ENCODE measurements around the gene BTBD9. TPM values are rescaled to one million over a fixed set of nuclear protein-coding genes. Genes with fewer than 3 reads are reported as not detected.
"Not testable (repeated sequence)": the region's sequence is repeated elsewhere in the genome, so short reads cannot be mapped to it uniquely, and the experiment has no call there.

The BTBD9 gene
- total RNA-seq, 2 experiments from 2014 or later = 8.2 to 12.2 TPM

- Mint-ChIP-seq H3K36me3 (ENCODE audit: low read depth) (no peaks in the 10 kb centered on the region), H3K4me3 (no peak overlapping the region), H3K4me1 (peaks cover 3% of the 10 kb centered on the region), H3K27ac (no peak overlapping the region), H3K27me3 (no peaks in the 10 kb centered on the region), H3K9me3 (ENCODE audit: low read depth) (no peaks in the 10 kb centered on the region)
- ATAC-seq (no peak), DNase-seq (no peak)
- intact Hi-C loops (cut with DNase I, micrococcal nuclease) = no loop called here
- ChIA-PET POLR2A (no interaction called here), CTCF (no interaction called here)
These were observed 289.5 kb downstream of the BTBD9 start for GRCh38 chr6:38350220-38350619.

DNA sequence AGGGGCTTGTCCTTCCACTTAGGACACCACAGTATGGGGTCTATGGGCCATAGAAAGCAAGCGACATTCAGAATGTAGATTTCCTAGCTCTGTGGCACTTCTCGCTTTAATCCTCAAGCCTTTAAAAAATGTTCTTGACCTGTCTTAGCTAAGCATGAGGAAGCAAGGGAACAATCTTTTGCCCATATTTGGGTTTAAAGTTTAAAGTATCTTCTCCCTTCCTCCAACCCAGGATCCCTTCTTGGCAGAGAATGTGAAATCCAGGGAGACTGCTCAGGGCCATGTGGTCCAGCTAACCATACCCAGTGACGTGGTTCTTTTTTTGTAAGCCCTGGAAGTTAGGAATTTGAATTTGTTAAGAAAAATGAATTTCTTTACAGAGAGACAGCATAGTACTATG lies 289.9 kb downstream of the BTBD9 start:
- CTCF ChIA-PET = no interaction called here

DNA sequence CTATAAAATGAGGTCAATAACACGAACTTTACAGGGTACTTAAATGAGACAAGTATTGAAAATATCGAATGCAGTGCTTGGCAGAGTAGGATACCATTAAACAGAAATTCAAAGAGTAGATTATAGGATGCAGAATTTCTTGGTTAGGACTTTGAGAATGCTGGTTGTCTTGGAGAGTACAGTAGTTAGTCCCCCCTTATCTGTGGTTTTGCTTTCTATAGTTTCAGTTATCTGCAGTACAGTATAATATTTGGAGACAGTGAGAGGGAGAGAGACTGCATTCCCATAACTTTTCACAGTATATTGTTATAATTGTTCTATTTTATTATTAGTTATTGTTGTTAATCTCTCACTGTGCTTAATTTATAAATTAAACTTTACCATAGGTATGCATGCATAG lies 290.5 kb downstream of the BTBD9 start:
- H3K9me3 Mint-ChIP-seq (ENCODE audit: low read depth) = no peaks in the 10 kb centered on the region
- no peaks in the 10 kb centered on the region for H3K27me3 Mint-ChIP-seq
- ATAC-seq = no peak
- no peak overlapping the region for H3K4me3 Mint-ChIP-seq
- CTCF ChIA-PET = no interaction called here
- intact Hi-C loops (cut with DNase I, micrococcal nuclease) = loop anchor here in 1 of 2 experiments (10.0 kb wide), 1 partner anchor 884 kb away; no protein-coding TSS in a partner anchor
- peaks cover 3% of the 10 kb centered on the region for H3K4me1 Mint-ChIP-seq
- H3K36me3 Mint-ChIP-seq (ENCODE audit: low read depth) = no peaks in the 10 kb centered on the region
- no peak overlapping the region for H3K27ac Mint-ChIP-seq
- DNase-seq = no peak
- POLR2A ChIA-PET = no interaction called here

More for the DNA sequence above, 289.9 kb downstream of the BTBD9 start:
- no peak overlapping the region for H3K4me3 Mint-ChIP-seq
- intact Hi-C loops (cut with DNase I, micrococcal nuclease) = loop anchor here in 1 of 2 experiments (10.0 kb wide), 1 partner anchor 885 kb away; no protein-coding TSS in a partner anchor
- no peak for DNase-seq
- ATAC-seq = no peak
- no peaks in the 10 kb centered on the region for H3K27me3 Mint-ChIP-seq
- H3K9me3 Mint-ChIP-seq (ENCODE audit: low read depth) = no peaks in the 10 kb centered on the region
- H3K4me1 Mint-ChIP-seq = peaks cover 3% of the 10 kb centered on the region
- POLR2A ChIA-PET = no interaction called here
- H3K36me3 Mint-ChIP-seq (ENCODE audit: low read depth) = no peaks in the 10 kb centered on the region
- H3K27ac Mint-ChIP-seq = no peak overlapping the region

GRCh38 chr6:38348371-38348770 lies 291.4 kb downstream of the BTBD9 start:
- Mint-ChIP-seq H3K9me3 (ENCODE audit: low read depth) (no peaks in the 10 kb centered on the region), H3K27me3 (no peaks in the 10 kb centered on the region), H3K4me3 (no peak overlapping the region), H3K4me1 (no peaks in the 10 kb centered on the region), H3K27ac (no peak overlapping the region), H3K36me3 (ENCODE audit: low read depth) (no peaks in the 10 kb centered on the region)
- intact Hi-C loops (cut with DNase I, micrococcal nuclease) = loop anchor here in 1 of 2 experiments (10.0 kb wide), 1 partner anchor 884 kb away; no protein-coding TSS in a partner anchor
- CTCF ChIA-PET = no interaction called here
- ATAC-seq (no peak), DNase-seq (no peak)
- POLR2A ChIA-PET = no interaction called here

DNA sequence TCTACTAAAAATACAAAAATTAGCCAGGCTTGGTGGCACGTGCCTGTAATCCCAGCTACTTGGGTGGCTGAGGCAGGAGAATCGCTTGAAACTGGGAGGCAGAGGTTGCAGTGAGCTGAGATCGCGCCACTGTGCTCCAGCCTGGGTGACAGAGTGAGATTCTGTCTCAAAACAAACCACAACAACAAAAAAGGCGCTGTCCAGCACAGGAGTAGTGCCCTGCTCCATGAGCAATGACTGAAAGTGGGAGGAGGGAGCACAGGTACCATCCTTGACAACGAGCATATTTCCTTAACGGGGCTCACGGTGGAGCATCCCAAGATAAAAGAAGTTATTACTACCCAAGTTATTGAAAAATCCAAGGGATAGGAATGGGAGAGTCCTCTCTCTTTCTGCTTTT lies 291.9 kb downstream of the BTBD9 start:
- CTCF ChIA-PET; H3K4me1 Mint-ChIP-seq; H3K27ac Mint-ChIP-seq; H3K27me3 Mint-ChIP-seq; H3K4me3 Mint-ChIP-seq; ATAC-seq; POLR2A ChIA-PET; H3K36me3 Mint-ChIP-seq (ENCODE audit: low read depth); DNase-seq; H3K9me3 Mint-ChIP-seq (ENCODE audit: low read depth): not testable (repeated sequence)
- intact Hi-C loops (cut with DNase I, micrococcal nuclease) = loop anchor here in 1 of 2 experiments (10.0 kb wide), 1 partner anchor 883 kb away; no protein-coding TSS in a partner anchor

DNA sequence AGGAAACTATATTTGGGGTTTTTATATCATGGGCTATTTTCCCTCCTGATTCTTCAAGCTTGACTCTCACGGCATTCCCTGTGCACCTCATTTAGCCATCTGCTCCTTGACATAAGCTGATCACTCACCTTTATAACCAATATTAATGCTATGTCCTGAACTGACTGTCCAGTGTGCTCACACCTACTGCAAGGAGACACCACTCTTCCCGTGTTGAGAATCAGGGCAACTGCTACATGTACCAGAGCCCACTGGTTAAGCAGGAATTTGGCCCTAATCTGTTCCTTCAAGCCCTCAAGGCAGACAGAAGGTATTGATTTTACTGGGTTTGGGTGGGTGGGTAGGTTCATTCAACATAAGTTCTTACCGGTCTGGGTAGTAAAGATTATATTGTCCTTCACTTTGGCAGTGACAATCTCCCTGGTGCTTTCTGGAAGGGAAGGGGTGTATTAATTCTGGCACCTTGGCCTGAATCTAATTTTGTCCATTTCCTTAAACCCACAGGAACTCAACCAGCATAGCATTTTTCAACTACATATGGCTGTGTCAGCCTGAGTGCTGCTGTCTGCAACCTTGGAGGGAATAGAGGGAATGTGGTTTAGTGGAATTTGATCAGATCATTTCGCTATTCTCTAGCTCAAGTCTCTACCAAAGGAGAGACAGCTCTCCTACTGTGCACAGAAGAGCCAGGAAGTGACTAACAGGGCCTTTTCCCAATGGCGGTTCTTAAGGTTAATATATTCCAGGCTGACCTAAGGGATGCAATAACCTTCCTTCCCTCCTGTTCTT lies 293.2 kb downstream of the BTBD9 start:
- Mint-ChIP-seq H3K27ac (no peak overlapping the region), H3K27me3 (no peaks in the 10 kb centered on the region), H3K4me3 (no peak overlapping the region), H3K9me3 (ENCODE audit: low read depth) (no peaks in the 10 kb centered on the region), H3K4me1 (peaks cover 2% of the 10 kb centered on the region), H3K36me3 (ENCODE audit: low read depth) (peaks cover 1% of the 10 kb centered on the region)
- no peak for ATAC-seq
- CTCF ChIA-PET = no interaction called here
- POLR2A ChIA-PET = no interaction called here
- DNase-seq = no peak
- intact Hi-C loops (cut with DNase I, micrococcal nuclease) = loop anchor here in 1 of 2 experiments (10.0 kb wide), 1 partner anchor 882 kb away; no protein-coding TSS in a partner anchor

DNA sequence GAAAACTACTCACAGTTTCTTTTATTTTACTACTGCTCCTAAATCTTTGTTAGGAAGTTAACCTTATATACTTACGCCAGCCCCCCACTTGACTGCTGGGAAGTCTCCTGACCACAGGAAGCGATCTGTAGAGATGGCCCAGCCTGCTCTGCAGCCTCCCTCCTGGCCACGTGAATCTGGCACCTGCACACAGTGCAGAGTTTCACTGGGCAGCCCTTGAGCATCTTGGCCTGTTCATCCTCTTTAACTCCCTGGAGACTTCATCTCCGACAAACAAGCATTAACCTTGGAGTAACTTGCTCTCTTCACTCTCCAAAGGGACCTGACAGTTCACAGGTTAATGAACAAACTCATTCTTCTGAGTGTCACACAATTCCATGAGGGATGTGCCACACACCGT lies 294.1 kb downstream of the BTBD9 start:
- peaks cover 2% of the 10 kb centered on the region for H3K4me1 Mint-ChIP-seq
- CTCF ChIA-PET = interaction anchor here (0.8 kb wide), 1 partner anchor 24 kb away, joined by 3 read pairs; no protein-coding TSS in a partner anchor
- peaks cover 1% of the 10 kb centered on the region for H3K36me3 Mint-ChIP-seq (ENCODE audit: low read depth)

DNA sequence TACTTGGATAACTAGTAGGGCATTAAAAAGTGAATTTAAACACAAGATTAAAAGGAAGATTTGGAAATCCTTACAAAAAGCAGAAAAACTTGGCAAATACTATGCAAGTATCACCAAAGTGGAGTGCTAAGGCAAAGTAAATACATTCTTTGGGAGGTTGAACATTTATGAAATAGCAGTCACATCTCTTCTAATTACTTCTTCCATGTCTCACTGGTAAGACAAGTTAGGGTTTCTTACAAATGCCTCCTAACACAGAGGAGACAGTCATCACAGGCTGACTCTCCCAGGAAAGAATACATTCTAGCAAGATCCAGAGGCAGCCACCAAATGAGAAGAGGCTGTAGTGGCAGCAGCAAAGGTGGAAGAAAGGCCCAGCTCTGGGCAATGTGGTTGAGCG lies 298.2 kb downstream of the BTBD9 start:
- Mint-ChIP-seq H3K27ac (no peak overlapping the region), H3K9me3 (ENCODE audit: low read depth) (no peaks in the 10 kb centered on the region), H3K4me1 (peaks cover 2% of the 10 kb centered on the region), H3K4me3 (no peak overlapping the region), H3K36me3 (ENCODE audit: low read depth) (peaks cover 17% of the 10 kb centered on the region), H3K27me3 (no peaks in the 10 kb centered on the region)
- CTCF ChIA-PET = no interaction called here
- no peak for DNase-seq
- POLR2A ChIA-PET = no interaction called here
- no peak for ATAC-seq
- intact Hi-C loops (cut with DNase I, micrococcal nuclease) = loop anchor here in 1 of 2 experiments (10.0 kb wide), 1 partner anchor 877 kb away; no protein-coding TSS in a partner anchor

More for the DNA sequence above, 294.1 kb downstream of the BTBD9 start:
- H3K27ac Mint-ChIP-seq = no peak overlapping the region
- intact Hi-C loops (cut with DNase I, micrococcal nuclease) = loop anchor here in 1 of 2 experiments (10.0 kb wide), 1 partner anchor 881 kb away; no protein-coding TSS in a partner anchor
- H3K9me3 Mint-ChIP-seq (ENCODE audit: low read depth) = no peaks in the 10 kb centered on the region
- no peaks in the 10 kb centered on the region for H3K27me3 Mint-ChIP-seq
- no peak overlapping the region for H3K4me3 Mint-ChIP-seq
- DNase-seq (no peak), ATAC-seq (no peak)
- POLR2A ChIA-PET = no interaction called here

DNA sequence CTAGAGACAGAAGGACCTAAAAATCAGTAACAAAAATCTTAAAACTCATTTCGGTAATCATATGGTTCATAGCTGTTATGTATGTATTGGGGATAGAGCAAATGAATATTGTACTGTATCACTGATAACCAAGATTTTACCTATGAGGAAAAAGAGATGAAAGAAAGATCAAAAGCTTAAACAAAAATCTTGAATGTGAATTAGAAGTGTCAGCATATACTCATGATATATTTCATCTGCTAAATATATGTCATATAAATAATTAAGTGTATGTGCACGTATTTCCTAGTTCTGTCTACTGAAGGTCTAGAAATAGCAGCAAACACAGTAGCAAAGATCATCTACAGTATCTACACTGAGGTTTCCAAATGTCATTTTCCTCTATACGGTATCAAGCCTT lies 299.8 kb downstream of the BTBD9 start:
- peaks cover 20% of the 10 kb centered on the region for H3K36me3 Mint-ChIP-seq (ENCODE audit: low read depth)
- H3K27me3 Mint-ChIP-seq = no peaks in the 10 kb centered on the region
- no peak overlapping the region for H3K4me3 Mint-ChIP-seq
- ChIA-PET POLR2A (no interaction called here), CTCF (no interaction called here)
- DNase-seq (no peak), ATAC-seq (no peak)
- H3K27ac Mint-ChIP-seq = no peak overlapping the region
- peaks cover under 1% of the 10 kb centered on the region for H3K9me3 Mint-ChIP-seq (ENCODE audit: low read depth)
- intact Hi-C loops (cut with DNase I, micrococcal nuclease) = loop anchor here in 1 of 2 experiments (10.0 kb wide), 1 partner anchor 875 kb away; no protein-coding TSS in a partner anchor
- H3K4me1 Mint-ChIP-seq = peaks cover 2% of the 10 kb centered on the region

GRCh38 chr6:38337819-38338465 lies 301.8 kb downstream of the BTBD9 start:
- Mint-ChIP-seq H3K27ac (no peak overlapping the region), H3K4me3 (no peak overlapping the region), H3K4me1 (peaks cover 2% of the 10 kb centered on the region), H3K36me3 (ENCODE audit: low read depth) (peaks cover 34% of the 10 kb centered on the region), H3K9me3 (ENCODE audit: low read depth) (peaks cover 9% of the 10 kb centered on the region), H3K27me3 (no peaks in the 10 kb centered on the region)
- ChIA-PET CTCF (no interaction called here), POLR2A (no interaction called here)
- no peak for DNase-seq
- intact Hi-C loops (cut with DNase I, micrococcal nuclease) = no loop called here
- no peak for ATAC-seq

DNA sequence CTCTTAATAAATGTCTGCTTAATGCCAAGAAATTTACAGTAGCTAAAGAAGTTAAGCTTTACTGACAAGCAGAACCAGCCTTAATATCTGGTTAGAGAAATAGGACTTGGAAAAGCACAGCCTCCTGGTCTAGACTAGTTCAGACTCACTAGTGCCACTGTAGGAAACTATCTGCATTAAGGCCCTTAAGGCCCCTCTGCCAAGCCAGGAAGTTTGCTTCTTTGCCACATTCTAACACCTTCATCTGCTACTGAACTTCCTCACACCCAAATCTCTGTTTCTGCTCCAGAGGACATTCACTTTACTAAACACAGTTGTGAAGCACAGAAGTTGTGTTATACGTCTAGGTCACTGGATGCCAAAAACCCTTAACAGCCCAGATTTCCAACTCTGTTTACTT lies 302.8 kb downstream of the BTBD9 start:
- ATAC-seq = no peak
- no peak overlapping the region for H3K4me3 Mint-ChIP-seq
- no peak overlapping the region for H3K27ac Mint-ChIP-seq
- DNase-seq = no peak
- POLR2A ChIA-PET = no interaction called here
- H3K27me3 Mint-ChIP-seq = no peaks in the 10 kb centered on the region
- intact Hi-C loops (cut with DNase I, micrococcal nuclease) = no loop called here
- peaks cover 10% of the 10 kb centered on the region for H3K9me3 Mint-ChIP-seq (ENCODE audit: low read depth)
- peaks cover 2% of the 10 kb centered on the region for H3K4me1 Mint-ChIP-seq
- CTCF ChIA-PET = no interaction called here
- H3K36me3 Mint-ChIP-seq (ENCODE audit: low read depth) = peaks cover 36% of the 10 kb centered on the region

DNA sequence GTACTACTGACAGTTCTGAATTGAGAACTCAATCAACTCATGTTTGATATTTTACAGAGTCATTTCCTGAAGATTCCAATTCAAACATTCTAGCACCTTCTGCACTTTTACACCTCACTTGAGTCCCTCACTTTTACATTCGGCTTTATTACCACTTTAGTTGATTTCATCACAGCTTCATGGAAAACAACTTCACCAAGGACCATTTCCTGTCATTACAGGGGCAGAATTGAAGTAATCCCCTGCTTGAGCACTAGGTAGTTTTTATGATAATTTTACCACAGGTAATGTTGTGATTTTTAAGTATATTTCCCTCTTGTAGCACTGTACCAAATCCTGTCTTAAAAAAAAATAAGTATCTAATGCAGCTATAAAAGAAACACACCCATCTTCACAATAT lies 312.9 kb downstream of the BTBD9 start:
- Mint-ChIP-seq H3K36me3 (ENCODE audit: low read depth) (no peaks in the 10 kb centered on the region), H3K9me3 (ENCODE audit: low read depth) (no peaks in the 10 kb centered on the region), H3K27ac (no peak overlapping the region), H3K4me3 (no peak overlapping the region), H3K27me3 (no peaks in the 10 kb centered on the region), H3K4me1 (no peaks in the 10 kb centered on the region)
- no peak for DNase-seq
- ChIA-PET POLR2A (no interaction called here), CTCF (no interaction called here)
- intact Hi-C loops (cut with DNase I, micrococcal nuclease) = no loop called here
- ATAC-seq = no peak
